Transverse colon (tissue), 4 donors: ENCODE data around the gene DCTD. TPM values are rescaled to one million over a fixed set of nuclear protein-coding genes. Genes with fewer than 3 reads are reported as not detected.

Experiments
- DNase-seq: peaks from one replicate; pipeline ENCODE4 v3.0.0-alpha.2; 2019
- H3K27ac ChIP-seq, 4 donors: fragments of 200-600 bp; sonication (generic); 2 replicates each; pipeline ENCODE4 v1.5.1; 2016 to 2018; ENCODE audit warnings: inconsistent platforms in 4 of 4
- H3K27me3 ChIP-seq: fragments of 200-600 bp; sonication (generic); 2 replicates; pipeline ENCODE4 v1.5.1; 2017; ENCODE audit warnings: inconsistent platforms
- H3K36me3 ChIP-seq, 4 donors: fragments of 200-600 bp; sonication (generic); 2 replicates each; pipeline ENCODE4 v1.5.1; 2017 to 2019; ENCODE audit warnings: inconsistent platforms in 4 of 4
- H3K4me1 ChIP-seq, 4 donors: fragments of 200-600 bp; sonication (generic); 2 replicates each; pipeline ENCODE4 v1.5.1; 2017 to 2020; ENCODE audit warnings: inconsistent platforms in 4 of 4
- H3K4me3 ChIP-seq, 4 donors: fragments of 200-600 bp; sonication (generic); 1 replicate in 1 of 4; 2 replicates in 3 of 4; pipeline versions ENCODE4 v1.5.1 to v1.6.1; 2017 to 2019; ENCODE audit warnings: inconsistent platforms in 4 of 4
- H3K9me3 ChIP-seq, 2 donors: fragments of 200-600 bp; sonication (generic); 2 replicates each; pipeline ENCODE4 v1.5.1; 2017 to 2019; ENCODE audit warnings: inconsistent platforms in 2 of 2
- EP300 ChIP-seq: sonication (generic); formaldehyde crosslinking; IDR thresholded peaks from one replicate; pipeline ENCODE4 v1.6.1; 2017; ENCODE audit warnings: antibody characterized with exemption, low read depth
- POLR2A ChIP-seq: fragments of 450-650 bp; IDR thresholded peaks from one replicate; pipeline ENCODE4 v1.6.1; 2016; ENCODE audit warnings: antibody characterized with exemption, mild to moderate bottlenecking, moderate library complexity
- POLR2AphosphoS5 ChIP-seq, 3 donors: sonication (generic); formaldehyde crosslinking; IDR thresholded peaks; one replicate each; pipeline ENCODE4 v1.6.1; 2016; ENCODE audit warnings: antibody characterized with exemption in 3 of 3
- WGBS, 2 donors: methylation state at CpG; one replicate each; pipeline ENCODE4 v1.1.5; 2018; ENCODE audit warnings: low coverage in 1 of 2; 5-methylcytosine and 5-hydroxymethylcytosine counted together
- in situ Hi-C, 4 donors: fragments of 200-750 bp; cut with MboI; loops; one replicate each; pipeline versions ENCODE4 v1.15.0 to v1.15.1; 2017; ENCODE audit warnings: low sequenced_read_pairs in 3 of 4, low pct_ligation_motif_present in 1 of 4, low pct_unique_long_range_greater_than_20kb in 1 of 4
- intact Hi-C: fragments of 100-400 bp; cut with DNase I; formaldehyde crosslinking; loops from one replicate; pipeline ENCODE4 v1.15.1; 2023; ENCODE audit warnings: low total_unique reads
- total RNA-seq, 4 donors: library from RNA; depleted of rRNA; stranded (reverse); fragments of >200 nt; gene quantifications; one replicate each; pipeline ENCODE4 v1.1.0, GENCODE V29; 2016
- TF ChIP-seq, protein P1 (sequence below), 5 experiments: fragments of 200-600 bp in 3 of 5; fragments of 450-650 bp in 2 of 5; sonication (generic) in 3 of 5; IDR thresholded peaks; 1 replicate in 2 of 5; 2 replicates in 3 of 5; pipeline ENCODE4 v1.5.1; 2016 to 2017; ENCODE audit warnings: antibody characterized with exemption in 5 of 5, inconsistent platforms in 3 of 5, mild to moderate bottlenecking in 2 of 5, moderate library complexity in 1 of 5

DCTD gene
- total RNA-seq, 4 donors from 2014 or later, result 3.4 to 35.9 (median 24.9) TPM

DNA sequence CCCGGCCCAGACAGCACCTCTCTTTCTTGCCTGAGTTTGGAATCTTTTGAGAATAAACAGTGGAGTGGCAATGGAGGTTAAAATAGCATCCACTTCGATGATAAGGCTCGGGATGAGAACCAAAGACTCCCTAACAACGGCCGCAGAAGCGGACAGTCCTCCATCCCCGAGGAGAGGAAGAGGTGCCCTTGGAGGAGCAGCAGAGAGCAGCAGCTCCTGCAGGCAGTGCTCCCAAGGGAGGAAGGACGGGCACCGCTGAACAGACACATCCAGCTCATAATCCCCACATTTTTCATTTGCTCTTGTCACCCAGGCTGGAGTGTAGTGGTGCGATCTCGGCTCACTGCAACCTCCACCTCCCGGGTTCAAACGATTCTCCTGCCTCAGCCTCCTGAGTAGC, 61.3 kb downstream of the DCTD start:
- intact Hi-C loops (no loop called here), in situ Hi-C loops (no loop called here)
- WGBS, 2 donors, result 89 to 90% methylated on average over 5 to 13 of the region's 13 CpGs
- Histone ChIP-seq H3K4me1 (no peaks in the 10 kb centered on the region), H3K36me3 (no peaks in the 10 kb centered on the region), H3K9me3 (peaks cover 0 to 3% of the 10 kb centered on the region in 2 donors), H3K4me3 (no peak overlapping the region), H3K27ac (no peak overlapping the region), H3K27me3 (no peaks in the 10 kb centered on the region)
- TF ChIP-seq, protein P1, sequence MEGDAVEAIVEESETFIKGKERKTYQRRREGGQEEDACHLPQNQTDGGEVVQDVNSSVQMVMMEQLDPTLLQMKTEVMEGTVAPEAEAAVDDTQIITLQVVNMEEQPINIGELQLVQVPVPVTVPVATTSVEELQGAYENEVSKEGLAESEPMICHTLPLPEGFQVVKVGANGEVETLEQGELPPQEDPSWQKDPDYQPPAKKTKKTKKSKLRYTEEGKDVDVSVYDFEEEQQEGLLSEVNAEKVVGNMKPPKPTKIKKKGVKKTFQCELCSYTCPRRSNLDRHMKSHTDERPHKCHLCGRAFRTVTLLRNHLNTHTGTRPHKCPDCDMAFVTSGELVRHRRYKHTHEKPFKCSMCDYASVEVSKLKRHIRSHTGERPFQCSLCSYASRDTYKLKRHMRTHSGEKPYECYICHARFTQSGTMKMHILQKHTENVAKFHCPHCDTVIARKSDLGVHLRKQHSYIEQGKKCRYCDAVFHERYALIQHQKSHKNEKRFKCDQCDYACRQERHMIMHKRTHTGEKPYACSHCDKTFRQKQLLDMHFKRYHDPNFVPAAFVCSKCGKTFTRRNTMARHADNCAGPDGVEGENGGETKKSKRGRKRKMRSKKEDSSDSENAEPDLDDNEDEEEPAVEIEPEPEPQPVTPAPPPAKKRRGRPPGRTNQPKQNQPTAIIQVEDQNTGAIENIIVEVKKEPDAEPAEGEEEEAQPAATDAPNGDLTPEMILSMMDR (IDR thresholded peaks at IDR 0.05), result no peak
- TF ChIP-seq POLR2A (no peak), POLR2AphosphoS5 (IDR thresholded peaks at IDR 0.05) (no peak), EP300 (no peak)
- no peak for DNase-seq

DNA sequence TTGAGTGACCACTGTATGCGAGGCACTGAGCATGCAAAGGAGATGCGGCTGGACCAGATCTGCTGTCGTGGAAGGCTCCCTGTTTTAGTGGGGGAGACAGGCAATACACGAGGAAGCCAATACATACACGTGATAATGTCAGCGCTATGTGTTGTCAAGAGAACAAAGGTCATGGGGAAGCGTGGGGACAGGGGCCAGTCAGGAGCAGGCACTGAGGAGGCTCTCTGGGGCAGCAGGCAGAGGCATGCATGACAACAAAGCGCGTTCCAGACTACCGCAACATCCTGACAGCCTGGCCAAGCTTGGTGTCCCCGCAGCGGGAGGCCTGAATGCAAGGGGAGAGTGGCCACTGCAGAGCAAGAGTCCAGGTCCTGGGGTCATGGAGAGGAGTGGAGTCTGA, 61.9 kb downstream of the DCTD start:
- intact Hi-C loops, result no loop called here
- WGBS, 2 donors, result 72% methylated on average over 12 of the region's 12 CpGs; no CpG with 5 or more reads in 1 of the 2 donors

DNA sequence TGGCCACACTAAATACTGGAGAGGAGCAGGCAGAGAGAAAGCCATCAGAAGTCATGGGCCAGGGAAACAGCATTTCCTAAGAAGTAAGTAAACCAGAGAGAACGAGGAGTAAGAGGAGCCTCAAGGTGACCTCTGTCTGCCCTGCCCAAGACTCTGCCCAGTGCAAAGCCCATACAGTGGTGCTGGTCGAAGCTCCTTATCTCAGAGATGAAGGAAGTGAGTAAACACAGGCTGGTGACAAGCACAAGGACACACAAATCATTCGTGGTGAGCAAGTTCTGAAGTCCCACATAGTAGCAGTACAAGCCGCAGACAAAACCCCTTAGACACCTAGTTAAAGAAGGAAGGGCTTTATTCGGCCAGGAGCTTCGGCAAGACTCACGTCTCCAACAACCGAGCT, 62.7 kb downstream of the DCTD start:
- TF ChIP-seq, protein P1 (IDR thresholded peaks at IDR 0.05), result no peak
- no peak for TF ChIP-seq EP300
- no peak for TF ChIP-seq POLR2A
- no peak for TF ChIP-seq POLR2AphosphoS5 (IDR thresholded peaks at IDR 0.05)
- in situ Hi-C loops, result no loop called here
- no peak overlapping the region for H3K4me3 ChIP-seq
- no peaks in the 10 kb centered on the region for H3K36me3 ChIP-seq
- intact Hi-C loops, result no loop called here
- peaks cover 0 to 3% of the 10 kb centered on the region in 2 donors for H3K9me3 ChIP-seq
- H3K27me3 ChIP-seq, result no peaks in the 10 kb centered on the region
- no peak for DNase-seq
- 40 to 77% methylated on average over 1 to 8 of the region's 8 CpGs for WGBS, 2 donors
- H3K27ac ChIP-seq, result no peak overlapping the region
- H3K4me1 ChIP-seq, result no peaks in the 10 kb centered on the region

More for the DNA sequence above, 61.9 kb downstream of the DCTD start:
- H3K36me3 ChIP-seq, result no peaks in the 10 kb centered on the region
- no peak overlapping the region for H3K4me3 ChIP-seq
- H3K9me3 ChIP-seq, result peaks cover 0 to 3% of the 10 kb centered on the region in 2 donors
- TF ChIP-seq POLR2AphosphoS5 (IDR thresholded peaks at IDR 0.05) (no peak), EP300 (no peak), POLR2A (no peak)
- TF ChIP-seq, protein P1 (IDR thresholded peaks at IDR 0.05), result no peak
- in situ Hi-C loops, result no loop called here
- no peaks in the 10 kb centered on the region for H3K4me1 ChIP-seq
- no peak for DNase-seq
- H3K27me3 ChIP-seq, result no peaks in the 10 kb centered on the region
- no peak overlapping the region for H3K27ac ChIP-seq

DNA sequence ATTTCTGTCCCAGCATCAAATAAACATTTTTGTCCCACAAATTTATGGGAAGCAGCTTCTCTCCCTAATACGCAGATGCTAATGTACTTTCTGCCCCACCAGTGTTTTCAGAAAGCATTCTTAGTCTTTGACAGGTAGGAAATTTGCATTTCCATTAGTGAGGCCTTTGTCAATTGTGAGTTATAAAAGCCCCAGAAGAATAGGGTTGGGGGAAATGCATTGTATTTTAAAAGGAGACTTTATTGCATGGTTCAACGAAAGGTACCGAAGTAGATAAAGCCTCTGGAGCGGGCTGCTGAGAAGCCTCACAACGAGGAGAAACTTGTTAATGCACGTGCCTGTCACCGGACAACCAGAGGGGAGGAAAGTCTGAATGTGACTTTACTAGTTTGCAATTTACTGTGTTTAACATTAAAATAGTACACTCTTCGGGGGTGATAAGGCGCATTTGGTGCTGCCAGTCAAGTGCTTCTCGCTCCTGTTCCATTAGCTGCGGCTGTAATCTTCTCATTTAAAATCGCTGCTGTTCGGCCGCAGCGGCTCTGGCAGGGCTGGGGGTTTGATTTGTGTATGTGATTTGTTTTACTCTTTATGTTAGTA, 63.4 kb downstream of the DCTD start:
- no peak for DNase-seq
- WGBS, 2 donors, result 87 to 94% methylated on average over 9 to 15 of the region's 15 CpGs
- TF ChIP-seq, protein P1 (IDR thresholded peaks at IDR 0.05), result no peak
- TF ChIP-seq POLR2A, result no peak
- no peak for TF ChIP-seq POLR2AphosphoS5 (IDR thresholded peaks at IDR 0.05)
- intact Hi-C loops, result no loop called here
- H3K9me3 ChIP-seq, result peaks cover 0 to 3% of the 10 kb centered on the region in 2 donors
- H3K36me3 ChIP-seq, result no peaks in the 10 kb centered on the region
- no peaks in the 10 kb centered on the region for H3K27me3 ChIP-seq
- no peak overlapping the region for H3K27ac ChIP-seq
- in situ Hi-C loops, result no loop called here
- H3K4me3 ChIP-seq, result no peak overlapping the region
- H3K4me1 ChIP-seq, result no peaks in the 10 kb centered on the region
